Neural progenitor cell (in vitro differentiated cells): Measurements from ENCODE around the gene C20orf144. TPM values are rescaled to one million over a fixed set of nuclear protein-coding genes. Genes with fewer than 3 reads are reported as not detected.
A peak's percentile ranks its signal among the peaks of the same experiment; 100 is the strongest.

Experiments used
- DNase-seq: peaks from one replicate; pipeline ENCODE4 v3.0.0-alpha.2; 2016; ENCODE audit warnings: low spot score
- H2AFZ ChIP-seq: fragments of 200-600 bp; sonication (generic); replicated peaks from 2 replicates; pipeline ENCODE4 v1.6.1; 2016; ENCODE audit warnings: antibody characterized with exemption
- H3F3A ChIP-seq: fragments of 200-600 bp; sonication (generic); 2 replicates; pipeline ENCODE4 v1.6.1; 2016; ENCODE audit warnings: antibody characterized with exemption, low read depth
- H3K27ac ChIP-seq: fragments of 200-600 bp; sonication (generic); 2 replicates; pipeline ENCODE4 v1.5.1; 2016; ENCODE audit warnings: mild to moderate bottlenecking
- H3K27me3 ChIP-seq: fragments of 200-600 bp; sonication (generic); 2 replicates; pipeline ENCODE4 v1.6.1; 2016; ENCODE audit warnings: mild to moderate bottlenecking, moderate library complexity
- H3K36me3 ChIP-seq: fragments of 200-600 bp; sonication (generic); 2 replicates; pipeline ENCODE4 v1.5.1; 2016
- H3K4me1 ChIP-seq: fragments of 200-600 bp; sonication (generic); 2 replicates; pipeline ENCODE4 v1.6.1; 2016; ENCODE audit warnings: mixed run types
- H3K4me2 ChIP-seq: fragments of 200-600 bp; sonication (generic); 2 replicates; pipeline ENCODE4 v1.6.1; 2016
- H3K4me3 ChIP-seq: fragments of 200-600 bp; sonication (generic); 2 replicates; pipeline ENCODE4 v1.5.1; 2016
- H3K79me2 ChIP-seq: fragments of 200-600 bp; sonication (generic); 2 replicates; pipeline ENCODE4 v1.6.1; 2016; ENCODE audit warnings: low read depth
- H3K9ac ChIP-seq: fragments of 200-600 bp; sonication (generic); 2 replicates; pipeline ENCODE4 v1.6.1; 2016
- H3K9me3 ChIP-seq: fragments of 200-600 bp; sonication (generic); 2 replicates; pipeline ENCODE4 v1.5.1; 2016; ENCODE audit warnings: low read depth
- H4K20me1 ChIP-seq: fragments of 200-600 bp; sonication (generic); 2 replicates; pipeline ENCODE4 v1.6.1; 2016; ENCODE audit warnings: low read depth
- H3K27ac Mint-ChIP-seq: 3 replicates; pipeline ENCODE4 v1.8.0; 2021; ENCODE audit warnings: mixed read lengths
- H3K27me3 Mint-ChIP-seq: 2 replicates; pipeline ENCODE4 v1.8.0; 2022; ENCODE audit warnings: low read depth, mild to moderate bottlenecking, inconsistent platforms, moderate library complexity, mixed read lengths; ENCODE audit not compliant: insufficient read depth
- H3K36me3 Mint-ChIP-seq: 3 replicates; pipeline ENCODE4 v1.8.0; 2021; ENCODE audit warnings: mixed read lengths
- H3K4me1 Mint-ChIP-seq: 3 replicates; pipeline ENCODE4 v1.8.0; 2021; ENCODE audit warnings: mixed read lengths
- H3K4me3 Mint-ChIP-seq: 3 replicates; pipeline ENCODE4 v1.8.0; 2021; ENCODE audit warnings: mild to moderate bottlenecking, moderate library complexity, mixed read lengths
- H3K9me3 Mint-ChIP-seq: 3 replicates; pipeline ENCODE4 v1.8.0; 2020; ENCODE audit warnings: mixed read lengths
- CTCF ChIP-seq: fragments of 200-600 bp; sonication (generic); IDR thresholded peaks from 2 replicates; pipeline ENCODE4 v1.5.1; 2017; ENCODE audit warnings: antibody characterized with exemption, mild to moderate bottlenecking
- EZH2 ChIP-seq: fragments of 200-600 bp; sonication (generic); IDR thresholded peaks from 2 replicates; pipeline ENCODE4 v1.6.1; 2017; ENCODE audit warnings: antibody characterized with exemption, mild to moderate bottlenecking, moderate library complexity
- EZH2phosphoT487 ChIP-seq: fragments of 200-600 bp; sonication (generic); IDR thresholded peaks from 2 replicates; pipeline ENCODE4 v1.6.1; 2017; ENCODE audit warnings: antibody characterized with exemption
- total RNA-seq: library from RNA; depleted of rRNA; stranded (reverse); fragments of >200 nt; gene quantifications from 2 replicates; pipeline ENCODE4 v1.2.3, GENCODE V29; 2015; ENCODE audit warnings: low replicate concordance

C20orf144 gene
- total RNA-seq, 1 donor from 2014 or later, result not detected

DNA sequence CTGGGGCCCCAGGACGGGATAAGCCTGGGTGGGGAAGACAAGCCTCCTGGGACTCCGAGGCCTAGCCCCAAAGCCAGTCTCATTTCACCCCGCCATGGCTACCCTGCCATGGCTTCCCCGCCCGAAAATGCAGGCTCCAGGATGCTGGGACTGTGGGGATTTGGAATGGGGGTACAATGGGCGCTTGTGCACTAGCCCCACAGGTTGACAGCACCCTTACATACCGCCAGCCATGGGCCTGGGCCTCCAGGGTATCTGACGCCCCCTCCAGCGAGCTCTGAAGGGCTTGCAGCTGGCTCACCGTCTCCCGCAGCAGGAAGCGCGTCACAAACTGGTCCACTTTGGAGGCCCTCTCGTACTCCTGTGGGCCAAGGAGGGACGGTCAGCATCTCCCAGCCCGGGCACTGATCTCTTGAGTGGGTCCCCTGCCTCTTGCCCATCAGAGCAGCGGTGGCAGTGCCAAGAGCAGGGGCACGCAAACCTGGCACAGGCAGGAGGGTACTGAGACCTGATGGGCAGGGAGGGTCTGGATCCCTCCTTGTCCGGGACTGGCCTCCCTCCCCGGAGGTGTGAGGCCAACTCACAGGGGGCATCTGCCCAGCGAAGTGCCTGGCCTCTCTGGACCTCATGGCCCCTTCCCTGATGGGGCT is 2.0 kb upstream of the C20orf144 start:
- Histone ChIP-seq H3K27me3 (no peaks in the 10 kb centered on the region), H3F3A (peaks cover 6% of the 10 kb centered on the region), H3K36me3 (no peaks in the 10 kb centered on the region), H3K9ac (no peak overlapping the region), H3K79me2 (no peaks in the 10 kb centered on the region), H3K27ac (no peak overlapping the region), H3K9me3 (no peaks in the 10 kb centered on the region), H3K4me3 (no peak overlapping the region), H3K4me2 (no peak overlapping the region), H2AFZ (no peak overlapping the region), H3K4me1 (peaks cover 5% of the 10 kb centered on the region), H4K20me1 (no peaks in the 10 kb centered on the region)
- H3K4me1 Mint-ChIP-seq, result peaks cover 14% of the 10 kb centered on the region
- H3K36me3 Mint-ChIP-seq, result no peaks in the 10 kb centered on the region
- no peaks in the 10 kb centered on the region for H3K9me3 Mint-ChIP-seq
- H3K4me3 Mint-ChIP-seq, result no peak overlapping the region
- TF ChIP-seq EZH2 (no peak), CTCF (no peak), EZH2phosphoT487 (no peak)
- no peak for DNase-seq
- peaks cover 6% of the 10 kb centered on the region for H3K27me3 Mint-ChIP-seq
- H3K27ac Mint-ChIP-seq, result no peak overlapping the region

GRCh38 chr20:33660685-33661058 is 1.5 kb upstream of the C20orf144 start:
- Mint-ChIP-seq H3K36me3 (no peaks in the 10 kb centered on the region), H3K4me3 (no peak overlapping the region), H3K9me3 (no peaks in the 10 kb centered on the region), H3K4me1 (peaks cover 17% of the 10 kb centered on the region), H3K27ac (no peak overlapping the region), H3K27me3 (peaks cover 6% of the 10 kb centered on the region)
- no peak overlapping the region for H2AFZ ChIP-seq
- no peaks in the 10 kb centered on the region for H3K9me3 ChIP-seq
- H3K36me3 ChIP-seq, result no peaks in the 10 kb centered on the region
- H3F3A ChIP-seq, result peaks cover 6% of the 10 kb centered on the region
- H3K4me3 ChIP-seq, result no peak overlapping the region
- no peaks in the 10 kb centered on the region for H3K27me3 ChIP-seq
- DNase-seq, result no peak
- H3K4me2 ChIP-seq, result no peak overlapping the region
- no peak overlapping the region for H3K9ac ChIP-seq
- TF ChIP-seq EZH2 (no peak), EZH2phosphoT487 (no peak), CTCF (no peak)
- H3K79me2 ChIP-seq, result no peaks in the 10 kb centered on the region
- peaks cover 5% of the 10 kb centered on the region for H3K4me1 ChIP-seq
- H4K20me1 ChIP-seq, result no peaks in the 10 kb centered on the region
- no peak overlapping the region for H3K27ac ChIP-seq

DNA sequence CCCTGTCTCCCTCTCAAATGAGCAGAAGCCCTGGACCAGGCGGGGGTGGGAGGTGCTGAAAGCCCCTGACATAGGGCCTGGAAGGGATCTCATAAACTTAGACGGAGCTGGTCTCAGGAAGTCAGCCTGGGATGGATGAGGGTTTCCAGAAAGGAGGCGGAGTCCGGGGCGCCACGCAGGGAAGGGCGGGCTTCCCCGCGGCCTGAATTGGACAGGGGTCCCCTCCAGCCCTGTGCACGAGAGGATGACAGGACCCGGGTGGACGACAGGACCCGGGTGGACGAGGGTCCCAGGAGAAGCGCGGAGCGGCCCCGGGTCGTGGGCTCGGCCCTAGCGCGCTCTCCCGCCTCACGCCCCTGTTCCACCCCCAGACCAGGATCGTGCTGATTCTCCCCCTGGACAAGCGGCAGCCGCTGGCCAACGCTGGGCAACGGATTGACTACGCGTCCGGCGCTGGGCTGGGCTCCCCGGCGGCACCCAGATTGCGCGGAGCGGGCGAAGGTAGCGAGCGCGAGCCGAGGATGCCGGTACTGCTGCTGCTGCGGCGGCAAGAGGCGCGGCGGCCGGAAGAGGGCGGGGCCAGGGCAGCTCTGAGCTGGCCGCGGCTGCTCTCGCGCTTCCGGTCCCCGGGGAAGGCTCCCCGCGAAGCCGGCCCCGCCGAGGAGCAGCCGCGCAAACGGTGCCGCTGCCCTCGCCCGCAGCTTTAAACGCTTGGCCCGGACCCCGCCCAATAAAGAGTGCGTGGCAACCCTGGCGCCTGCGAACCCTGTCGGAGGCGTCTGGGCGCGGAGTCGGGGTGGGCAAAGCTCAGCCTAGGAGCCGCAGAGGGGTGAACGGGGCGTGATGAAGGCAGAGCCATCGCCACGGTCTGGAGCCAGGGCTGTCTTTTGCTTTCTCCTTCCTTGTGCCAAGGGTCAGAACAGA is 1.3 kb downstream of the C20orf144 start:
- no peak overlapping the region for H3K27ac Mint-ChIP-seq

More for the DNA sequence above, 1.3 kb downstream of the C20orf144 start:
- peak overlapping the region; percentile 57 for H2AFZ ChIP-seq
- peak; percentile 94 for DNase-seq
- Mint-ChIP-seq H3K4me3 (peak overlapping the region; percentile 80), H3K27me3 (peaks cover 5% of the 10 kb centered on the region), H3K4me1 (peaks cover 25% of the 10 kb centered on the region), H3K36me3 (peaks cover 5% of the 10 kb centered on the region), H3K9me3 (no peaks in the 10 kb centered on the region)
- TF ChIP-seq EZH2 (no peak), EZH2phosphoT487 (no peak), CTCF (no peak)
- H4K20me1 ChIP-seq, result no peaks in the 10 kb centered on the region
- H3K4me3 ChIP-seq, result peak overlapping the region; percentile 66
- H3K4me2 ChIP-seq, result peak overlapping the region; percentile 83
- no peak overlapping the region for H3K27ac ChIP-seq
- H3K27me3 ChIP-seq, result peaks cover 10% of the 10 kb centered on the region
- H3F3A ChIP-seq, result peaks cover 21% of the 10 kb centered on the region
- peak overlapping the region; percentile 46 for H3K9ac ChIP-seq
- H3K9me3 ChIP-seq, result no peaks in the 10 kb centered on the region
- peaks cover 5% of the 10 kb centered on the region for H3K4me1 ChIP-seq
- no peaks in the 10 kb centered on the region for H3K36me3 ChIP-seq
- H3K79me2 ChIP-seq, result no peaks in the 10 kb centered on the region
